ENCODE measurements around the gene DENND2A.

The DENND2A gene

DNA sequence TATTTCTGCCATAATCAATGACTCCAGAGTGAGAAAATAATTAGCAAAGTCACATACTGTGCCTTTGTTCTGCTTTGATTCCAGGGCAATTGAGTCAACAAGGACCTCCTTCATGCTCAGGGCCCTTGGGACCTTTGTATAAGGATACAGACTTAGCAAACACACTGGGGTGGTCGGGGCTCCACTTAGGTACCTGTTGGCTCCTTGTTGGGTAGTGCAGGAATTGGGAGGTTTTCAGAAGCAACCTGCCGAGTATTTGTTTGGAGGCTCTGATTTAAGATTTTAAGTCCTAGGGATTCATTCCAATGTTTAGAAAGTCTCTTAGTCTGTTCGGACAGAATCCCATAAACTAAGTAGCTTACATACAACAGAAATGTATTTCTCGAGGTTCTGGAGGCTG is 35.1 kb upstream of the DENND2A start:
- H3K23ac ChIP-seq (ENCODE audit: low read length): no peak overlapping the region
- H3K9ac ChIP-seq (ENCODE audit: low read length): no peak overlapping the region
- no peaks in the 10 kb centered on the region for H3K36me3 ChIP-seq (ENCODE audit: control insufficient read depth, insufficient read depth, low read length)
- no peaks in the 10 kb centered on the region for H3K27me3 ChIP-seq (ENCODE audit: insufficient read depth, low read length, poor library complexity)
- no peak overlapping the region for H3K56ac ChIP-seq (ENCODE audit: low read length)
- no peak overlapping the region for H3K4me3 ChIP-seq (ENCODE audit: low read length)
- no peak overlapping the region for H2BK5ac ChIP-seq (ENCODE audit: low read length)
- no peak overlapping the region for H3K4me2 ChIP-seq (ENCODE audit: low read length)
- H3K4me1 ChIP-seq (ENCODE audit: control insufficient read depth, low read depth, low read length): no peaks in the 10 kb centered on the region
- no peak overlapping the region for H4K5ac ChIP-seq (ENCODE audit: low read length)
- DNase-seq: no peak
- no peak overlapping the region for H4K8ac ChIP-seq (ENCODE audit: low read depth, low read length)
- H3K79me1 ChIP-seq (ENCODE audit: low read length): no peaks in the 10 kb centered on the region
- H2BK120ac ChIP-seq (ENCODE audit: low read depth, low read length): no peak overlapping the region
- WGBS (ENCODE audit: extremely low coverage, insufficient coverage, low lambda C conversion rate): no CpG with 5 or more reads among the region's 4 CpGs
- no peak overlapping the region for H3K27ac ChIP-seq (ENCODE audit: low read depth, low read length)
- H2AK5ac ChIP-seq (ENCODE audit: low read length): no peak overlapping the region
- no peak overlapping the region for H3K18ac ChIP-seq (ENCODE audit: low read length)
- no peak overlapping the region for H2BK15ac ChIP-seq (replicated peaks; ENCODE audit: low read depth)
- no peaks in the 10 kb centered on the region for H3K79me2 ChIP-seq (ENCODE audit: control insufficient read depth, insufficient read depth, low read length)
- no peak overlapping the region for H3K4ac ChIP-seq (ENCODE audit: low read depth, low read length)

DNA sequence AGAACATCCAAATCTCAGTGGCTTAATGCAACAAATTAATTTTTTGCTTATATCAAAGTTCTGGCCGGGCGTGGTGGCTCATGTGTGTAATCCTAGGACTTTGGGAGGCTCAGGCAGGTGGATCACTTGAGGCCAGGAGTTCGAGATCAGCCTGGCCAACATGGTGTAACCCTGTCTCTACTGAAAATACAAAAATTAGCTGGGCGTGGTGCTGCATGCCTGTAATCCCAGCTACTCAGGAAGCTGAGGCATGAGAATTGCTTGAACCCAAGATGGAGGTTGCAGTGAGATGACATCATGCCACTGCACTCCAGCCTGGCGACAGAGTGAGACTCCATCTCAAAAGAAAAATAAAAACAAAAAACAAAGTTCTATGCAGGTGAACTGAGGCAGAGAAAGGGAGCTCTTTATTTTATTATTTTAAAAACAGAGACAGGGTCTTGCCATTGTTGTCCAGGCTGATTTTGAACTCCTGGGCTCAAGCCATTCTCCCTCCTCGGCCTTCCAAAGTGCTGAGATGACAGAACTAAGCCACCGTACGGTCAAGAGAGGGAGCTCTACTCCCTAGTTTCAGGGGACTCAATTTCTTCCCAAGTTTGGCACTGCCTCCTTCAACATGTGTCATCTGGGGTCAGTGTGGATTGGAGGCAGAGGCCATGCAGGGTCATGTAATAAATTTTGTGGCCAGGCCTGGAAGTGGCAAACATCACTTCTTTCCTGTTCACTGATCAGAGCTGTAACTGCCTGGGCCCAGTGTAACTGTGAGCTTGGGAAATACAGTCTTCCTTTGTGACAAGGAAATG is 34.5 kb upstream of the DENND2A start:
- Histone ChIP-seq H4K5ac (ENCODE audit: low read length) (no peak overlapping the region), H2BK120ac (ENCODE audit: low read depth, low read length) (no peak overlapping the region), H3K4me1 (ENCODE audit: control insufficient read depth, low read depth, low read length) (no peaks in the 10 kb centered on the region), H3K79me1 (ENCODE audit: low read length) (no peaks in the 10 kb centered on the region), H3K56ac (ENCODE audit: low read length) (no peak overlapping the region), H2AK5ac (ENCODE audit: low read length) (no peak overlapping the region), H3K4me2 (ENCODE audit: low read length) (no peak overlapping the region), H3K4me3 (ENCODE audit: low read length) (no peak overlapping the region), H3K9ac (ENCODE audit: low read length) (no peak overlapping the region), H3K79me2 (ENCODE audit: control insufficient read depth, insufficient read depth, low read length) (no peaks in the 10 kb centered on the region), H3K27me3 (ENCODE audit: insufficient read depth, low read length, poor library complexity) (no peaks in the 10 kb centered on the region), H4K8ac (ENCODE audit: low read depth, low read length) (no peak overlapping the region), H3K27ac (ENCODE audit: low read depth, low read length) (no peak overlapping the region), H3K23ac (ENCODE audit: low read length) (no peak overlapping the region), H3K4ac (ENCODE audit: low read depth, low read length) (no peak overlapping the region), H2BK15ac (replicated peaks; ENCODE audit: low read depth) (no peak overlapping the region), H3K36me3 (ENCODE audit: control insufficient read depth, insufficient read depth, low read length) (no peaks in the 10 kb centered on the region), H2BK5ac (ENCODE audit: low read length) (no peak overlapping the region), H3K18ac (ENCODE audit: low read length) (no peak overlapping the region)
- peak; percentile 81 for DNase-seq
- no CpG with 5 or more reads among the region's 8 CpGs for WGBS (ENCODE audit: extremely low coverage, insufficient coverage, low lambda C conversion rate)

DNA sequence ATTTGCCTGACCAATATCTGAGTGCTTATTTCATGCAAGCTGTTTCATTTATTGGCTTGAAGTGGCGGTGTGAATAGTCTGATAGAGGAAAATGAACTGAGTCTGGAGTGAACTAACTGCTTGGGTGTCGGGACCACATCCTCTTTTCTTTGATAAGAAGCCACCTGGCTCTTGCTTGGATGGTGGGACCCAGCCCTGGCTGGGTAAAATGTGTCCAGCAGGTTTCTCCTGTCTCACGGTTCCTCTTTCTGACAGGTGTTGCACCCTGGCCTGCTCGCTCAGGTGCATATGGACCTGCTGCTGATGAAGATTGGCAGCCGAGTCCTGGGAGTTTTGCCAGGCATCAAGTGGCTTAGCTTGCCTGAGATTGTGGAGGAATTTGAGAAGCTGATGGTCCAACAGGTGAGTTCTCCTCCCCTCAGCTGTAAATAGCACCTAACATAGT is 33.8 kb upstream of the DENND2A start:
- Histone ChIP-seq H2BK5ac (ENCODE audit: low read length) (no peak overlapping the region), H3K79me2 (ENCODE audit: control insufficient read depth, insufficient read depth, low read length) (no peaks in the 10 kb centered on the region), H3K56ac (ENCODE audit: low read length) (no peak overlapping the region), H3K23ac (ENCODE audit: low read length) (no peak overlapping the region), H3K79me1 (ENCODE audit: low read length) (no peaks in the 10 kb centered on the region), H2AK5ac (ENCODE audit: low read length) (no peak overlapping the region), H4K5ac (ENCODE audit: low read length) (no peak overlapping the region), H4K8ac (ENCODE audit: low read depth, low read length) (no peak overlapping the region), H3K36me3 (ENCODE audit: control insufficient read depth, insufficient read depth, low read length) (no peaks in the 10 kb centered on the region), H3K9ac (ENCODE audit: low read length) (no peak overlapping the region), H3K27ac (ENCODE audit: low read depth, low read length) (no peak overlapping the region), H3K4me3 (ENCODE audit: low read length) (no peak overlapping the region), H3K18ac (ENCODE audit: low read length) (no peak overlapping the region), H3K27me3 (ENCODE audit: insufficient read depth, low read length, poor library complexity) (no peaks in the 10 kb centered on the region), H2BK15ac (replicated peaks; ENCODE audit: low read depth) (no peak overlapping the region), H2BK120ac (ENCODE audit: low read depth, low read length) (no peak overlapping the region), H3K4me1 (ENCODE audit: control insufficient read depth, low read depth, low read length) (no peaks in the 10 kb centered on the region), H3K4ac (ENCODE audit: low read depth, low read length) (no peak overlapping the region), H3K4me2 (ENCODE audit: low read length) (no peak overlapping the region)
- DNase-seq: no peak
- no CpG with 5 or more reads among the region's 5 CpGs for WGBS (ENCODE audit: extremely low coverage, insufficient coverage, low lambda C conversion rate)

DNA sequence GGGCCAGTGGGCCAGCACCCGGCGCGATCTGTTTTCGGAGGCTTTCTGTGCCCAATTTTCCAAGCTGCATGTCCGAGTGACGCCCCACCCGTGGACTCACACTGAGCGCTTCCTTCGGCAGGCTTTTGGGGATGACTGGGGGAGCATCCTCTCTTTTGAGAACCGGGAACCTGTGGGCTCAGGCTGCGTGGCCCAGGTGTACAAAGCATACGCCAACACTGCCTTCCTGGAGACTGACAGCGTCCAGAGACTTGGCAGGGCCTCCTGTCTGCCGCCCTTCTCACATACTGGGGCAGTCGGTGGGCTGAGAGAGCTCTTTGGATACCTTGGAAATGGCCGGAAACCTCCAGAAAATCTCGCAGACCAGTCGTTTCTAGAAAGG is 33.2 kb upstream of the DENND2A start:
- no peak overlapping the region for H4K8ac ChIP-seq (ENCODE audit: low read depth, low read length)
- no peaks in the 10 kb centered on the region for H3K4me1 ChIP-seq (ENCODE audit: control insufficient read depth, low read depth, low read length)
- H3K23ac ChIP-seq (ENCODE audit: low read length): no peak overlapping the region
- no peak overlapping the region for H2BK120ac ChIP-seq (ENCODE audit: low read depth, low read length)
- H3K27me3 ChIP-seq (ENCODE audit: insufficient read depth, low read length, poor library complexity): no peaks in the 10 kb centered on the region
- peak overlapping the region; percentile 13 for H3K9ac ChIP-seq (ENCODE audit: low read length)
- WGBS (ENCODE audit: extremely low coverage, insufficient coverage, low lambda C conversion rate): no CpG with 5 or more reads among the region's 18 CpGs
- H2BK15ac ChIP-seq (replicated peaks; ENCODE audit: low read depth): no peak overlapping the region
- no peaks in the 10 kb centered on the region for H3K36me3 ChIP-seq (ENCODE audit: control insufficient read depth, insufficient read depth, low read length)
- peak overlapping the region; percentile 77 for H3K56ac ChIP-seq (ENCODE audit: low read length)
- H3K4me3 ChIP-seq (ENCODE audit: low read length): no peak overlapping the region
- H4K5ac ChIP-seq (ENCODE audit: low read length): no peak overlapping the region
- H2AK5ac ChIP-seq (ENCODE audit: low read length): no peak overlapping the region
- H3K4me2 ChIP-seq (ENCODE audit: low read length): peak overlapping the region; percentile 74
- no peak overlapping the region for H2BK5ac ChIP-seq (ENCODE audit: low read length)
- H3K18ac ChIP-seq (ENCODE audit: low read length): no peak overlapping the region
- H3K4ac ChIP-seq (ENCODE audit: low read depth, low read length): no peak overlapping the region
- H3K79me2 ChIP-seq (ENCODE audit: control insufficient read depth, insufficient read depth, low read length): no peaks in the 10 kb centered on the region
- no peak for DNase-seq
- H3K79me1 ChIP-seq (ENCODE audit: low read length): no peaks in the 10 kb centered on the region
- no peak overlapping the region for H3K27ac ChIP-seq (ENCODE audit: low read depth, low read length)

DNA sequence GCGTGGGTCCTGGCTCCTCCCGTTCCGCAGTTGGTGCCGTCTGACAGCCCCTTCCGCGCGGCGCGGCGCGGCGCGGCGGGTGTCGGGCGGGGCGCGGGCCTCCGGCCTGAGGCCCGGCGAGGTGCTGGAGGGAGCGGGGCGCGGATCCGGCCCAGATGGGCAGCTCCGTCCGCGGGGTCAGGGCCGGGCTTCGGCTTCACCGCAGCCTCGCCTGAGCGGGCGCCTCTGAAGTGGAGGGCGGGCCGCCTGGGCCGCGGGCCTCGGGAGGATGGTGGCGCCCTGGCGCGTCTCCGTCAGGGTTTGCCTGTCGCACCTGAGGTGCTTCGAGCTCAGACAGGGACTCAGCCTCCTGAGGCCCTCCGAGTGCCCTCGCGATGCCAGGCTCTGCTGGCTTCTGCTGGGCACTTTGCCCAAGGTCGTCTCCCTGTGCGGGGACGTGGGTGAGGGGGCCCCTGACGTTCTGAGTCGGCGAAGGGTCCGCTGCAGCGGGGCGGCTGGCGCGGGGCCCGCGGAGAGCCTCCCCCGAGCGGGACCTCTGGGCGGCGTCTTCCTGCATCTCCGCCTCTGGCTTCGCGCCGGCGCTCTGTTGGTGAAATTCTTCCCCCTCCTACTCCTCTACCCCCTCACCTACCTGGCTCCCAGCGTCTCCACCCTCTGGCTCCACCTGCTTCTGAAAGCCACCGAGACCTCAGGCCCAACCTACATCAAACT is 32.6 kb upstream of the DENND2A start:
- Histone ChIP-seq H3K27ac (ENCODE audit: low read depth, low read length) (no peak overlapping the region), H3K79me2 (ENCODE audit: control insufficient read depth, insufficient read depth, low read length) (no peaks in the 10 kb centered on the region), H2AK5ac (ENCODE audit: low read length) (no peak overlapping the region), H3K23ac (ENCODE audit: low read length) (no peak overlapping the region), H4K5ac (ENCODE audit: low read length) (no peak overlapping the region), H2BK5ac (ENCODE audit: low read length) (no peak overlapping the region), H3K36me3 (ENCODE audit: control insufficient read depth, insufficient read depth, low read length) (no peaks in the 10 kb centered on the region), H3K18ac (ENCODE audit: low read length) (peak overlapping the region; percentile 91), H2BK15ac (replicated peaks; ENCODE audit: low read depth) (no peak overlapping the region), H3K4me1 (ENCODE audit: control insufficient read depth, low read depth, low read length) (no peaks in the 10 kb centered on the region), H2BK120ac (ENCODE audit: low read depth, low read length) (no peak overlapping the region), H3K9ac (ENCODE audit: low read length) (peak overlapping the region; percentile 61), H3K4ac (ENCODE audit: low read depth, low read length) (no peak overlapping the region), H3K4me2 (ENCODE audit: low read length) (peak overlapping the region; percentile 74), H3K79me1 (ENCODE audit: low read length) (no peaks in the 10 kb centered on the region), H3K56ac (ENCODE audit: low read length) (peak overlapping the region; percentile 77), H4K8ac (ENCODE audit: low read depth, low read length) (no peak overlapping the region), H3K4me3 (ENCODE audit: low read length) (peak overlapping the region; percentile 25), H3K27me3 (ENCODE audit: insufficient read depth, low read length, poor library complexity) (no peaks in the 10 kb centered on the region)
- WGBS (ENCODE audit: extremely low coverage, insufficient coverage, low lambda C conversion rate): no CpG with 5 or more reads among the region's 72 CpGs
- peak; percentile 67 for DNase-seq

All from mesendoderm (in vitro differentiated cells).